Heart left ventricle (tissue), 13 donors: ENCODE results near the gene FAM181A.

Source experiments
- CTCF ChIP-seq, 12 donors: fragments of 200-600 bp; sonication (generic) in 4 of 12; IDR thresholded peaks; one replicate each; pipeline versions ENCODE4 v1.5.0 to v1.8.0; 2018 to 2022; ENCODE audit warnings: antibody characterized with exemption in 12 of 12, mild to moderate bottlenecking in 5 of 12
- POLR2A ChIP-seq, 2 donors: fragments of 450-650 bp; IDR thresholded peaks; one replicate each; pipeline ENCODE4 v1.6.1; 2017; ENCODE audit warnings: antibody characterized with exemption in 2 of 2, mild to moderate bottlenecking in 2 of 2, moderate library complexity in 2 of 2
- donor health status: ischemic (EF 13 %, LVEDD 7.1; RV severe dilation, severe dysfunction).
- donor health status: DM: no; HTN: yes; CAD: no.
- donor health status: DM: no; HTN: no; CAD: no.
- donor health status: ischemic (EF 25% LVEDD 6.9; RV normal size, moderate dysfunction).
- donor health status: ischemic (EF 25% LVEDD 5.7; RV mildly dilated, moderate dysfunction).
- donor health status: ischemic (EF 35%, LVEDD 5.7; RV mildly dilated, moderate dysfunction).
- donor health status: nonischemic (EF 11% LVEDD 7.7; RV severe dilation, severe dysfunction).
- donor health status: DM: yes; HTN: yes; CAD: no.
- donor health status: PGD.
- donor health status: ischemic (EF 29% LVEDD 5.4; RV normal size, mild dysfunction).
- donor health status: nonischemic (EF 23%, LVEDD 6.1; RV moderate dilation, normal function).

- peak in 1 of 12 donors; percentile 1 for TF ChIP-seq CTCF (IDR thresholded peaks at IDR 0.05)
- no peak for TF ChIP-seq POLR2A (IDR thresholded peaks at IDR 0.05)
These were observed 44.0 kb downstream of the FAM181A start for GRCh38 chr14:93970965-93971634.
